Right renal pelvis (tissue), 4 donors: ENCODE data around the gene CFAP97D1. TPM values are rescaled to one million over a fixed set of nuclear protein-coding genes. Genes with fewer than 3 reads are reported as not detected.
"Not testable (repeated sequence)": the region's sequence is repeated elsewhere in the genome, so short reads cannot be mapped to it uniquely, and the experiment has no call there.

Experiments used
- DNase-seq, 4 donors: peaks; one replicate each; pipeline ENCODE4 v3.0.0-alpha.2; 2013; ENCODE audit warnings: low read depth in 4 of 4, low spot score in 3 of 4, missing footprints in 1 of 4
- polyA plus RNA-seq, 4 donors: library from polyadenylated mRNA; unstranded; fragments of 120-200 nt; gene quantifications; one replicate each; pipeline ENCODE4 v1.2.1, GENCODE V29; 2013; ENCODE audit not compliant: insufficient read length in 4 of 4

The CFAP97D1 gene
- polyA plus RNA-seq, 4 donors: 0.06 TPM; not detected in 3

- DNase-seq: no peak
Observed at GRCh38 chr17:43791589-43791988, 11.4 kb downstream of the CFAP97D1 start.

- DNase-seq: not testable (repeated sequence)
Observed at GRCh38 chr17:43792668-43793067, 12.4 kb downstream of the CFAP97D1 start.

- DNase-seq: not testable (repeated sequence)
Observed at GRCh38 chr17:43798024-43798423, 17.8 kb downstream of the CFAP97D1 start.

GRCh38 chr17:43799047-43799446 is 18.8 kb downstream of the CFAP97D1 start:
- DNase-seq: no peak

- no peak for DNase-seq
Observed at GRCh38 chr17:43800736-43801135, 20.5 kb downstream of the CFAP97D1 start.

GRCh38 chr17:43801844-43802243 is 21.6 kb downstream of the CFAP97D1 start:
- no peak for DNase-seq

- DNase-seq: peak in 2 of 4 donors; percentile 39 to 64
Observed at GRCh38 chr17:43803758-43804157, 23.5 kb downstream of the CFAP97D1 start.

- no peak for DNase-seq
Observed at GRCh38 chr17:43805117-43805516, 24.9 kb downstream of the CFAP97D1 start.

- no peak for DNase-seq
Observed at GRCh38 chr17:43808076-43808475, 27.8 kb downstream of the CFAP97D1 start.

GRCh38 chr17:43809121-43809520 is 28.9 kb downstream of the CFAP97D1 start:
- DNase-seq: no peak

- no peak for DNase-seq
Observed at GRCh38 chr17:43810226-43810715, 30.0 kb downstream of the CFAP97D1 start.

GRCh38 chr17:43810823-43811222 is 30.6 kb downstream of the CFAP97D1 start:
- no peak for DNase-seq

GRCh38 chr17:43812396-43813265 is 32.4 kb downstream of the CFAP97D1 start:
- DNase-seq: no peak

- DNase-seq: no peak
Observed at GRCh38 chr17:43813386-43813785, 33.2 kb downstream of the CFAP97D1 start.

- DNase-seq: no peak
Observed at GRCh38 chr17:43814026-43814425, 33.8 kb downstream of the CFAP97D1 start.

GRCh38 chr17:43814714-43815113 is 34.5 kb downstream of the CFAP97D1 start:
- DNase-seq: no peak

GRCh38 chr17:43816336-43817320 is 36.4 kb downstream of the CFAP97D1 start:
- no peak for DNase-seq

GRCh38 chr17:43817826-43818225 is 37.6 kb downstream of the CFAP97D1 start:
- no peak for DNase-seq

GRCh38 chr17:43818966-43819365 is 38.7 kb downstream of the CFAP97D1 start:
- DNase-seq: no peak

GRCh38 chr17:43820759-43821158 is 40.5 kb downstream of the CFAP97D1 start:
- no peak for DNase-seq

GRCh38 chr17:43822570-43823190 is 42.4 kb downstream of the CFAP97D1 start:
- DNase-seq: no peak
